ENCODE results near the gene CRYL1. TPM values are rescaled to one million over a fixed set of nuclear protein-coding genes. Genes with fewer than 3 reads are reported as not detected.

CRYL1 gene
- total and polyA plus RNA-seq, 9 of the 15 experiments (the other 6 are each of a cell fraction or from before 2014, with no cell fraction given), result 1.0 to 6.9 (median 2.4) TPM

- TF ChIP-seq CHAMP1 (IDR thresholded peaks at IDR 0.05) (no peak), SFPQ (IDR thresholded peaks at IDR 0.05; ENCODE audit: low read depth, low read length) (no peak), DDX20 (tag; IDR thresholded peaks at IDR 0.05; ENCODE audit: low read depth) (no peak), BCOR (IDR thresholded peaks at IDR 0.05) (peak; percentile 68), CBX1 (IDR thresholded peaks at IDR 0.05; ENCODE audit: low read depth) (0 out of 2 replicates have a peak, but pooled peaks have one; percentile 7), ELF4 (CRISPR knock-in tag; IDR thresholded peaks at IDR 0.05) (no peak), ZNF212 (CRISPR knock-in tag; IDR thresholded peaks at IDR 0.05) (no peak), SMAD3 (CRISPR knock-in tag; conservative IDR thresholded peaks at IDR 0.05) (no peak), ZNF121 (CRISPR knock-in tag; conservative IDR thresholded peaks at IDR 0.05) (no peak), ZNF274 (IDR thresholded peaks at IDR 0.05; ENCODE audit: borderline replicate concordance, low read depth, low read length) (no peak), HNRNPLL (IDR thresholded peaks at IDR 0.05; ENCODE audit: low read depth, low read length, poor library complexity, severe bottlenecking) (peak; percentile 25), SRSF1 (IDR thresholded peaks at IDR 0.05; ENCODE audit: low read depth, low read length) (no peak), PRPF4 (IDR thresholded peaks at IDR 0.05; ENCODE audit: insufficient read depth, low read depth, low read length, poor library complexity, severe bottlenecking) (no peak)
- TF ChIP-seq, protein P1, sequence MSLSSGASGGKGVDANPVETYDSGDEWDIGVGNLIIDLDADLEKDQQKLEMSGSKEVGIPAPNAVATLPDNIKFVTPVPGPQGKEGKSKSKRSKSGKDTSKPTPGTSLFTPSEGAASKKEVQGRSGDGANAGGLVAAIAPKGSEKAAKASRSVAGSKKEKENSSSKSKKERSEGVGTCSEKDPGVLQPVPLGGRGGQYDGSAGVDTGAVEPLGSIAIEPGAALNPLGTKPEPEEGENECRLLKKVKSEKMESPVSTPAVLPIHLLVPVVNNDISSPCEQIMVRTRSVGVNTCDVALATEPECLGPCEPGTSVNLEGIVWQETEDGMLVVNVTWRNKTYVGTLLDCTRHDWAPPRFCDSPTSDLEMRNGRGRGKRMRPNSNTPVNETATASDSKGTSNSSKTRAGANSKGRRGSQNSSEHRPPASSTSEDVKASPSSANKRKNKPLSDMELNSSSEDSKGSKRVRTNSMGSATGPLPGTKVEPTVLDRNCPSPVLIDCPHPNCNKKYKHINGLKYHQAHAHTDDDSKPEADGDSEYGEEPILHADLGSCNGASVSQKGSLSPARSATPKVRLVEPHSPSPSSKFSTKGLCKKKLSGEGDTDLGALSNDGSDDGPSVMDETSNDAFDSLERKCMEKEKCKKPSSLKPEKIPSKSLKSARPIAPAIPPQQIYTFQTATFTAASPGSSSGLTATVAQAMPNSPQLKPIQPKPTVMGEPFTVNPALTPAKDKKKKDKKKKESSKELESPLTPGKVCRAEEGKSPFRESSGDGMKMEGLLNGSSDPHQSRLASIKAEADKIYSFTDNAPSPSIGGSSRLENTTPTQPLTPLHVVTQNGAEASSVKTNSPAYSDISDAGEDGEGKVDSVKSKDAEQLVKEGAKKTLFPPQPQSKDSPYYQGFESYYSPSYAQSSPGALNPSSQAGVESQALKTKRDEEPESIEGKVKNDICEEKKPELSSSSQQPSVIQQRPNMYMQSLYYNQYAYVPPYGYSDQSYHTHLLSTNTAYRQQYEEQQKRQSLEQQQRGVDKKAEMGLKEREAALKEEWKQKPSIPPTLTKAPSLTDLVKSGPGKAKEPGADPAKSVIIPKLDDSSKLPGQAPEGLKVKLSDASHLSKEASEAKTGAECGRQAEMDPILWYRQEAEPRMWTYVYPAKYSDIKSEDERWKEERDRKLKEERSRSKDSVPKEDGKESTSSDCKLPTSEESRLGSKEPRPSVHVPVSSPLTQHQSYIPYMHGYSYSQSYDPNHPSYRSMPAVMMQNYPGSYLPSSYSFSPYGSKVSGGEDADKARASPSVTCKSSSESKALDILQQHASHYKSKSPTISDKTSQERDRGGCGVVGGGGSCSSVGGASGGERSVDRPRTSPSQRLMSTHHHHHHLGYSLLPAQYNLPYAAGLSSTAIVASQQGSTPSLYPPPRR (CRISPR knock-in tag; IDR thresholded peaks at IDR 0.05; ENCODE audit: borderline replicate concordance), result no peak
Measured at GRCh38 chr13:20525144-20525600, 485 bp downstream of the CRYL1 start (continued).

Measured in K562 (cell line).